Activated CD8-positive, alpha-beta T cell treated with anti-CD3 and anti-CD28 coated beads for 36 hours (primary cell): ENCODE results near the gene CHMP5. TPM values are rescaled to one million over a fixed set of nuclear protein-coding genes. Genes with fewer than 3 reads are reported as not detected.

Experiments used
- ATAC-seq: fragments of 200-7000 bp; cut with Tn5 transposase; one replicate; pipeline ENCODE4 v1.10.0; 2021; ENCODE audit warnings: mild to moderate bottlenecking, moderate library complexity
- CTCF ChIA-PET: fragments of 350-600 bp; sonication (Branson Sonifier 250); formaldehyde crosslinking; loops from one replicate; lab custom pipeline; 2021; ENCODE audit warnings: antibody characterized with exemption; lab: Charles Lee
- POLR2A ChIA-PET: fragments of 350-600 bp; sonication (Branson Sonifier 250); formaldehyde crosslinking; loops from one replicate; lab custom pipeline; 2021; ENCODE audit warnings: antibody characterized with exemption; lab: Charles Lee
- DNase-seq: peaks from one replicate; pipeline ENCODE4 v3.0.0-alpha.2; 2020
- H3K27ac Mint-ChIP-seq: one replicate; pipeline ENCODE4 v1.8.0; 2021; ENCODE audit warnings: mild to moderate bottlenecking, mixed read lengths
- H3K27me3 Mint-ChIP-seq: one replicate; pipeline ENCODE4 v1.8.0; 2021; ENCODE audit warnings: mixed read lengths
- H3K36me3 Mint-ChIP-seq: one replicate; pipeline ENCODE4 v1.8.0; 2021; ENCODE audit warnings: low read depth, mixed read lengths
- H3K4me1 Mint-ChIP-seq: one replicate; pipeline ENCODE4 v1.8.0; 2021; ENCODE audit warnings: low read depth, mixed read lengths
- H3K4me3 Mint-ChIP-seq: one replicate; pipeline ENCODE4 v1.8.0; 2021; ENCODE audit warnings: mild to moderate bottlenecking, moderate library complexity, mixed read lengths
- H3K9me3 Mint-ChIP-seq: one replicate; pipeline ENCODE4 v1.8.0; 2021; ENCODE audit warnings: mixed read lengths
- intact Hi-C: fragments of 100-400 bp; cut with micrococcal nuclease; formaldehyde crosslinking; loops from one replicate; pipeline ENCODE4 v1.10.0; 2022
- total RNA-seq, 2 experiments: library from RNA; stranded (reverse); gene quantifications; one replicate each; pipeline ENCODE4 v1.2.3, GENCODE V29; 2021
- TF ChIP-seq, protein P1 (sequence below): fragments of 200-600 bp; IDR thresholded peaks from one replicate; pipeline ENCODE4 v1.8.0; 2022; ENCODE audit warnings: antibody characterized with exemption, mild to moderate bottlenecking

The CHMP5 gene
- total RNA-seq, 2 experiments from 2014 or later = 64.6 to 74.2 TPM

DNA sequence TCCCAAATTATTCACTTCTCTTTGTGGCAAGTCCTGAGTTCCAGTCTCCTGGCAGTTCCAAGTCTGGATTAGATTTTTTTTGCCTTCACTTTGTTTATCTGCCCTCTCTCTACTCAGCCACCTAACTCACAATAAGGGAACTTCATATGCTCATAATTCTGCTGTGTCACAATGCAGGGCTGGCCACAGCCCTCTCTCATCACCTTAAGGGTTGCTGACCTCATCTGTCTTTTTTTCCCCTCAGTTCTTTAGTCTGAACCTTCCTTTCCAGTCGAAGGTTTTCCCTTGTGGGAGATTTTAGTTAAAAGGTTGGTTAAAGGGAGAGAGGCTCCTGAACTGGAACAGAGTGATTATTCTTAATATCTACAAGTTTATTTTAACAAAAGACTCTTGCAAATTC, 4.5 kb upstream of the CHMP5 start:
- Mint-ChIP-seq H3K9me3 (no peaks in the 10 kb centered on the region), H3K27me3 (no peaks in the 10 kb centered on the region), H3K27ac (no peak overlapping the region), H3K4me1 (peaks cover 20% of the 10 kb centered on the region), H3K36me3 (peaks cover 62% of the 10 kb centered on the region), H3K4me3 (no peak overlapping the region)
- ATAC-seq (no peak), DNase-seq (no peak)
- intact Hi-C loops = no loop called here
- ChIA-PET POLR2A (no interaction called here), CTCF (no interaction called here)
- TF ChIP-seq, protein P1, sequence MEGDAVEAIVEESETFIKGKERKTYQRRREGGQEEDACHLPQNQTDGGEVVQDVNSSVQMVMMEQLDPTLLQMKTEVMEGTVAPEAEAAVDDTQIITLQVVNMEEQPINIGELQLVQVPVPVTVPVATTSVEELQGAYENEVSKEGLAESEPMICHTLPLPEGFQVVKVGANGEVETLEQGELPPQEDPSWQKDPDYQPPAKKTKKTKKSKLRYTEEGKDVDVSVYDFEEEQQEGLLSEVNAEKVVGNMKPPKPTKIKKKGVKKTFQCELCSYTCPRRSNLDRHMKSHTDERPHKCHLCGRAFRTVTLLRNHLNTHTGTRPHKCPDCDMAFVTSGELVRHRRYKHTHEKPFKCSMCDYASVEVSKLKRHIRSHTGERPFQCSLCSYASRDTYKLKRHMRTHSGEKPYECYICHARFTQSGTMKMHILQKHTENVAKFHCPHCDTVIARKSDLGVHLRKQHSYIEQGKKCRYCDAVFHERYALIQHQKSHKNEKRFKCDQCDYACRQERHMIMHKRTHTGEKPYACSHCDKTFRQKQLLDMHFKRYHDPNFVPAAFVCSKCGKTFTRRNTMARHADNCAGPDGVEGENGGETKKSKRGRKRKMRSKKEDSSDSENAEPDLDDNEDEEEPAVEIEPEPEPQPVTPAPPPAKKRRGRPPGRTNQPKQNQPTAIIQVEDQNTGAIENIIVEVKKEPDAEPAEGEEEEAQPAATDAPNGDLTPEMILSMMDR = no peak

DNA sequence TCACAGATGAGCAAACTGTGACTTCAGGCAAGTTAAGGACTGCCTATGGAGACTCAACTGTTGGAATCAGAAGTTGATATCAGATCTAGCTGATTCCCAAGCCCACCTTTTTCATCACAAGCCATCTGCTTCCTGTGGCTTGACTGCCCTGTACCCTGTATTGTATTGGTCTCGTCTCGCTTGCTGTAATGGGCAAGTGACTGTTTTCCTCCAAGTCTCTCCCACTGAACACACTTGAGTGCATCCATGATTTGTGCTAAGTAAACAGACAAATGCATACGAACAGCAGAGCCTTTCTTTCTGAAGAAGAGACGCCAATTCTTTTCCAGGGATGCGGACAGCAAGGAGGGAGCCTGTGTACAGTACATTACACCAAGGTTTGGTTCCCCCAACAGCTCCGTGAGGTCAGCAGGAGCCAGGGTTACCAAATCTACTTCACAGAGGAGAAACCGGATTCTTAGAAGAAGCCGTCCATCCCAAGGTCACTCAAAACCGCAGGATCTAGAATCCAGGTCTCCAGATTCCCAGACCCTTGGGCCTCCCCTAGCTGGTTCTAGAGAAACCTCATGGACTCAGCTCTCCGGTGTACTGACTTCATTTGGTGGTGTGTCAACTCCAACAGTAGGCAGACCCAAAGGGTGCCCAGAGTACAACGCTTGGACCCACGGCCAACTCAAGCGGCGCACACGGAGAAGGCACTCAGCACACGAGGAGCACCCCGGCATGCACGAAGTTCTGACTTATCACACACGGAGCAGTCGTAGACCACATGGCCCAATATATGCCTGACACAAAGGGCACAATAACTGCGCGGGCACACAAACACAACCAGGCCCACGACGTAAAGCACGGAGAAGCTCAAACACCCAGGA, 1.5 kb upstream of the CHMP5 start:
- Mint-ChIP-seq H3K4me3 (peak overlapping the region; percentile 99), H3K27ac (peak overlapping the region; percentile 96), H3K4me1 (peaks cover 41% of the 10 kb centered on the region), H3K27me3 (no peaks in the 10 kb centered on the region), H3K9me3 (no peaks in the 10 kb centered on the region), H3K36me3 (peaks cover 62% of the 10 kb centered on the region)
- ATAC-seq = no peak
- POLR2A ChIA-PET = interaction anchor here (0.6 to 3.6 kb wide), 14 partner anchors 8 to 238 kb away, joined by 3 to 20 read pairs (median 5); partner anchors contain the start of genes DNAJA1 and NFX1
- CTCF ChIA-PET = interaction anchor here (1.0 to 1.2 kb wide), 2 partner anchors 10 to 23 kb away, joined by 3 to 5 read pairs; no protein-coding TSS in a partner anchor
- TF ChIP-seq, protein P1 = no peak
- intact Hi-C loops = loop anchor here (2.0 kb wide), 1 partner anchor 27 kb away; the partner anchor contains the start of gene NFX1
- peak; percentile 38 for DNase-seq

DNA sequence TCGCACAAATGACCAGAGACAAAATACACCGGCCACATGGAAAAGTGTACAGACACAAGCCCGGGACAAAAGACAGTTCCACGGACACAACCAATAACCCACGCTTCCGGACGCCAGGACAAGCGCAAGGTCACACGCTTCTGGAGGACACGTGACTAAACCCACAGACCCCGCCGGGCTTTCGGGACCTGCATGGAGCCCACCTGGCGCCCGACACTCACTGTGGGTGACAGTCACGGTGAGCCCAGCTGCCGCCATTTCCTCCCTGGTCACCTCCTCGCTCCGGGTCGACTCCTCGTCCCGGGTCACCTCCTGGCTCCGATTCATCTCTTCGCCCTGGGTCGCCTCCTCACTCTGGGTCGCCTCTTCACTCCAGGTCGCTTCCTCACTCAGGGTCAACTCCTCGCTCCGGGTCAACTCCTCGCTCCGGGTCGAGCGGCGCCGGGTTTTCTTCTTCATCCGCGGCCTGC, 811 bp upstream of the CHMP5 start:
- POLR2A ChIA-PET = interaction anchor here (0.6 to 3.6 kb wide), 17 partner anchors 9 to 239 kb away, joined by 3 to 20 read pairs (median 5); partner anchors contain the start of genes DNAJA1, NFX1 and SMU1
- Mint-ChIP-seq H3K27ac (peak overlapping the region; percentile 96), H3K27me3 (no peaks in the 10 kb centered on the region), H3K9me3 (no peaks in the 10 kb centered on the region), H3K36me3 (peaks cover 55% of the 10 kb centered on the region), H3K4me1 (peaks cover 42% of the 10 kb centered on the region), H3K4me3 (peak overlapping the region; percentile 99)
- CTCF ChIA-PET = interaction anchor here (1.0 to 1.2 kb wide), 2 partner anchors 11 to 23 kb away, joined by 3 to 5 read pairs; no protein-coding TSS in a partner anchor
- ATAC-seq (peak; percentile 0), DNase-seq (peak; percentile 57)
- TF ChIP-seq, protein P1 = no peak
- intact Hi-C loops = loop anchor here (2.0 kb wide), 1 partner anchor 27 kb away; the partner anchor contains the start of gene NFX1

DNA sequence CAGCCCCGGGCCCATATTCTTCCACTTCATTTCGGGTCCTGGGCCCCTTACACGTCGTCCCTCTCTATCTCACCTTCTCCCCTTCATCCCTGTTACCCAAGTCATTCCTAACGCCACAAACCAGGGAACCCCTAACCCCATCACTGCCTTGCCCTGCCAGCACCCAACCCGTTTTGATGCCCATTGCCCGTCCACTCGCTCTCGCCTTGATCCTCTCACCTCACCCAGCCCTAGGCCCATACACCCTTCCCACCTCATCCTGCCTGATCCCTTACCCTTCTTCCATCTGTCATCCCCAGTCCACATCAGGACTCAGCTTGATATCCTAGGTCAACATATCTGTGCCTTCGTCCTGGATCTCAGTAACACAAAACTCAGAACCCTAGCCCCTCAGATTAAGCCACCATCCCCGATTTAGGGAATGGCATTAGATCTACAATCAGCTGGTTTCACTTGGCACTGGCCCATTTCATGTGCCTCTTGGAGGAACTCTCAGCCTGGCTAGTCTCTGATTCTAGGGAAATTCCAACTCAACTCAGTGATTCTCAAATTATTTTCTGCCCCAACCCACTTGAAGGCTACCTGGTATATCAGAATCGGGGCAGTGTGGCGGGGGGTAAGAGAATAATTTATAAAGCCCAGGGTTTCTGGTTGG, 489 bp downstream of the CHMP5 start:
- ChIA-PET CTCF (interaction anchor here (0.9 kb wide), 1 partner anchor 21 kb away, joined by 4 read pairs; no protein-coding TSS in a partner anchor), POLR2A (interaction anchor here (0.7 to 3.6 kb wide), 5 partner anchors 8 to 190 kb away, joined by 3 to 20 read pairs (median 4); partner anchors contain the start of genes NFX1 and SMU1)
- intact Hi-C loops = loop anchor here (2.0 kb wide), 1 partner anchor 25 kb away; the partner anchor contains the start of gene NFX1
- Mint-ChIP-seq H3K9me3 (no peaks in the 10 kb centered on the region), H3K4me1 (peaks cover 39% of the 10 kb centered on the region), H3K4me3 (peak overlapping the region; percentile 99), H3K27me3 (no peaks in the 10 kb centered on the region), H3K36me3 (peaks cover 52% of the 10 kb centered on the region), H3K27ac (peak overlapping the region; percentile 96)
- TF ChIP-seq, protein P1 = no peak
- DNase-seq (no peak), ATAC-seq (no peak)
